Fibroblast of villous mesenchyme (primary cell): ENCODE measurements around the gene DLGAP1. TPM values are rescaled to one million over a fixed set of nuclear protein-coding genes. Genes with fewer than 3 reads are reported as not detected.

Experiments
- DNase-seq: peaks from one replicate; pipeline ENCODE4 v3.0.0-alpha.2; 2010; ENCODE audit warnings: low read depth
- H3K4me3 ChIP-seq: 2 replicates; pipeline ENCODE4 v1.5.1; 2011; ENCODE audit warnings: low read depth, mild to moderate bottlenecking, low read length
- CTCF ChIP-seq: IDR thresholded peaks from 2 replicates; pipeline ENCODE4 v1.5.1; 2012; ENCODE audit warnings: low read depth, mild to moderate bottlenecking, low read length; ENCODE audit not compliant: insufficient read depth
- total RNA-seq: library from RNA; depleted of rRNA; stranded (reverse); fragments of >200 nt; gene quantifications from 2 replicates; pipeline ENCODE4 v1.2.3, GENCODE V29; 2012

The DLGAP1 gene
- total RNA-seq, 1 donor = 0.86 TPM

- TF ChIP-seq CTCF = no peak
- no peak overlapping the region for H3K4me3 ChIP-seq
- no peak for DNase-seq
These were observed 548.9 kb downstream of the DLGAP1 start for GRCh38 chr18:3906116-3906750.

GRCh38 chr18:3903337-3903736 is 551.8 kb downstream of the DLGAP1 start:
- DNase-seq = peak; percentile 49

GRCh38 chr18:3902676-3903075 is 552.4 kb downstream of the DLGAP1 start:
- no peak for DNase-seq
- H3K4me3 ChIP-seq = no peak overlapping the region

More at GRCh38 chr18:3903337-3903736, 551.8 kb downstream of the DLGAP1 start:
- TF ChIP-seq CTCF = no peak
- no peak overlapping the region for H3K4me3 ChIP-seq

GRCh38 chr18:3901811-3902210 is 553.3 kb downstream of the DLGAP1 start:
- no peak overlapping the region for H3K4me3 ChIP-seq
- DNase-seq = no peak
- TF ChIP-seq CTCF = no peak

More at GRCh38 chr18:3902676-3903075, 552.4 kb downstream of the DLGAP1 start:
- no peak for TF ChIP-seq CTCF

- no peak for TF ChIP-seq CTCF
- no peak for DNase-seq
- no peak overlapping the region for H3K4me3 ChIP-seq
These were observed 554.1 kb downstream of the DLGAP1 start for GRCh38 chr18:3901042-3901441.

GRCh38 chr18:3900327-3900726 is 554.8 kb downstream of the DLGAP1 start:
- DNase-seq = no peak
- TF ChIP-seq CTCF = no peak
- no peak overlapping the region for H3K4me3 ChIP-seq

GRCh38 chr18:3898861-3899613 is 556.1 kb downstream of the DLGAP1 start:
- TF ChIP-seq CTCF = no peak
- no peak overlapping the region for H3K4me3 ChIP-seq
- DNase-seq = no peak
